ENCODE results near the gene SPDYE4.

Gene SPDYE4

GRCh38 chr17:8736796-8737195 lies 21.6 kb downstream of the SPDYE4 start:
- DNase-seq: no peak

GRCh38 chr17:8736362-8736761 lies 22.0 kb downstream of the SPDYE4 start:
- no peak for DNase-seq

GRCh38 chr17:8735336-8735939 lies 22.9 kb downstream of the SPDYE4 start:
- DNase-seq: no peak

- no peak for DNase-seq
These were observed 23.5 kb downstream of the SPDYE4 start for GRCh38 chr17:8734876-8735275.

GRCh38 chr17:8732406-8733085 lies 25.8 kb downstream of the SPDYE4 start:
- DNase-seq: no peak

GRCh38 chr17:8729860-8730259 lies 28.5 kb downstream of the SPDYE4 start:
- DNase-seq: no peak

- DNase-seq: no peak
These were observed 28.9 kb downstream of the SPDYE4 start for GRCh38 chr17:8729421-8729820.

GRCh38 chr17:8728971-8729370 lies 29.4 kb downstream of the SPDYE4 start:
- no peak for DNase-seq

- no peak for DNase-seq
These were observed 30.0 kb downstream of the SPDYE4 start for GRCh38 chr17:8728251-8728938.

GRCh38 chr17:8726941-8727555 lies 31.3 kb downstream of the SPDYE4 start:
- no peak for DNase-seq

- no peak for DNase-seq
These were observed 32.2 kb downstream of the SPDYE4 start for GRCh38 chr17:8725881-8726876.

GRCh38 chr17:8724451-8724850 lies 33.9 kb downstream of the SPDYE4 start:
- DNase-seq: no peak

- DNase-seq: no peak
These were observed 37.8 kb downstream of the SPDYE4 start for GRCh38 chr17:8720596-8720995.

- DNase-seq: no peak
These were observed 38.8 kb downstream of the SPDYE4 start for GRCh38 chr17:8719291-8720246.

GRCh38 chr17:8718001-8718563 lies 40.3 kb downstream of the SPDYE4 start:
- DNase-seq: no peak

- DNase-seq: no peak
These were observed 44.5 kb downstream of the SPDYE4 start for GRCh38 chr17:8713878-8714277.

- DNase-seq: no peak
These were observed 45.0 kb downstream of the SPDYE4 start for GRCh38 chr17:8713315-8713714.

GRCh38 chr17:8712698-8713097 lies 45.6 kb downstream of the SPDYE4 start:
- no peak for DNase-seq

GRCh38 chr17:8711291-8711690 lies 47.1 kb downstream of the SPDYE4 start:
- DNase-seq: no peak

- no peak for DNase-seq
These were observed 47.5 kb downstream of the SPDYE4 start for GRCh38 chr17:8710813-8711212.

GRCh38 chr17:8709006-8709405 lies 49.3 kb downstream of the SPDYE4 start:
- DNase-seq: no peak
